Measurements from ENCODE around the gene CD300LD.
"Not testable (repeated sequence)": the region's sequence is repeated elsewhere in the genome, so short reads cannot be mapped to it uniquely, and the experiment has no call there.

Gene CD300LD

DNA sequence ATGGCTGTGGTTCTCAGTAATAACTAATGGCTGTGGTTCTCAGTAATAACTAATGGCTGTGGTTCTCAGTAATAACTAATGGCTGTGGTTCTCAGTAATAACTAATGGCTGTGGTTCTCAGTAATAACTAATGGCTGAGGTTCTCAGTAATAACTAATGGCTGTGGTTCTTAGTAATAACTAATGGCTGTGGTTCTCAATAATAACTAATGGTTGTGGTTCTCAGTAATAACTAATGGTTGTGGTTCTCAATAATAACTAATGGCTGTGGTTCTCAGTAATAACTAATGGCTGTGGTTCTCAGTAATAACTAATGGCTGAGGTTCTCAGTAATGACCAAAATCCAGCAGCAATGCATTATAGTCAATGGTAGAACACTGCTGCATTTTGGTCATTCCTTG is 18.4 kb downstream of the CD300LD start:
- not testable (repeated sequence) for FAIRE-seq; DNase-seq (ENCODE audit: low spot score)

DNA sequence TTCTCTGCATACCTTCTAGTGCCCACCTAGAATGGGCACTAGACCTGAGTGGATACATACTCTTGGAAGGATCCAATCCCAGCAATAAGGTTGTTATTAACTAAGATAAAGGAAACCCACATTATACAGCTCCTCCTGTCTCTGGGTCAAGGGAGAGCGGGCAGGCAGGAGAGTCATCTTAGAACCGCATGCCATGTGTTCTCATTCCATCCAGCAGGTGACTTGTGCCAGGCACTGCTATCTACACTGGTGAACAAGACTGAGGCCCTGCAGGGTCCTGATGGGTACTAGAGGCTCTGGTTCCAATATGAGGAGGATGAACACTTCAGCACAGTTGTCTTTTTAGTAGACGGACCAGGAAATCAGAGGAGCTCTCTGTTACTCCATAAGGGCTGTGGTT is 18.9 kb downstream of the CD300LD start:
- FAIRE-seq: no peak
- DNase-seq (ENCODE audit: low spot score): no peak

DNA sequence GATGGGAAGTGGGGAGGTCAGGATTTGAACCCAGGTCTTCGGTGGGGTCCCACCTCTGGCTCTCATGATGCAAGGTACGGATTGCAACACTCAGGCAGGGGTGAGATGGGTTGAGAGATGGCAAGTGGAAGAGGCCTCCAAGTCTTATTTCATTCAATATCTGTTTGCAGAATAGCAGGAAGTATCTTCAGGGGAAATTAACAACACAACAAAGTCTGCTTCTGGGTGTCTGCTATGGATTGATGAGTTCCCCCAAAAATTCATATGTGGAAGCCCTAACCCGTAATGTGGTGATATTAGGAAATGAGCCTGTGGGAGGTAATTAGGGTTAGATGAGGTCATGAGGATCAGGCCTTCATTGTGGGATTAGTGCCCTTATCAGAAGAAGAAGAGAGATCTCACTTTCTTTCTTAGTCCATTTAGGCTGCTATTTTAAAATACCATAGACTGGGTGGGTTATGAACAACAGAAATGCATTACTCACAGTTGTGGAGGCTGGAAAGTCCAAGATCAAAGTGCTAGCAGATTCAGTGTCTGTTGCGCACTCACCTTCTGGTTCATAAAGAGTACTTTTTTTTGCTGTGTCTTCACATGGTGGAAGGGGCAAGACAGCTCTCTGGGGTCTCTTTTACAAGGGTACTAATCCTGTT is 20.3 kb downstream of the CD300LD start:
- FAIRE-seq: no peak
- no peak for DNase-seq (ENCODE audit: low spot score)

DNA sequence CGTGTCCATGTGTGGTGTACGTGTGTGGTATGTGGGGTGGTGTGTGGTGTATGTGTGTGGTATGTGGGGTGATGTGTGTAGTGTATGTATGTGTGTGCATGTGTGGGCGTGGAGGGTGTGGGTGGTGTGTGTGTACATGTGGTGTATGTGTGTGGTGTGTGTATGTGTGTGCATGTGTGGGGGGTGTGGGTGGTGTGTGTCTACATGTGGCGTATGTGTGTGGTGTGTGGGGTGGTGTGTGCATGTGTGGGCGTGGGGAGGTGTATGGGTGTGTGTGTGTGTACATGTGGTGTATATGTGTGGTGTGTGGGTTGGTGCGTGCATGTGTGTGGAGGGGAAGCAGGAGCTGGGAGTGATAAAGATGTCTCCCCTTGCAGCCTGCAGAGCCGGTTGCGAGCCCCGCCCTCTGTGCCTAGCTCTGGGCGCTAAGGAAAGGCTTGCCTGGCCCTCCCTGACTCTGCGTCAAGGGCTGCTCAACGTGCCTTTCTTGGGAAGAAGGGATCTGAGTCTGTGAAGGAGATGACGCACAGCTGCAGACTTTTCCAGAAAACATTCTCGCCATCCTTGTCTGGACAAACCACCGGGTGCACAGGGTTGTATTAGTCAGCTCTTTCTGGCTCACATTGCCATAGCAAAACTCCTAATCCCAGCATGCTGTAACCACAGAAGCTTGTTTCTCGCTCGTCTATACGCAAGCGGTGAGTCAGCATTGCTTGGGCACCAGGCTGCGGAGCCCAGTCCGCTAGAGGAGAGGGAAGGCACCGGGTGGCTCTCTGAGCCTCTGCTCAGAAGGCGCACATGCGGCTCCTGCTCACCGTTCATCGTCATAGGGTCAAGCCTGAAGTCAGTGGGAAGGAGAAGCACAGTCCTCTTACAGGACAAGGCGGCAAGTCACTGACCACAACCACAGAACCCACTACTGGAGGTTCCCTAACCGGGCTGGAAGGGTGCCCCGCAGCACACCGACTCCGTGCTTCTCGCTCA is 22.8 kb downstream of the CD300LD start:
- peak; percentile 94 for FAIRE-seq
- DNase-seq (ENCODE audit: low spot score): peak; percentile 95

DNA sequence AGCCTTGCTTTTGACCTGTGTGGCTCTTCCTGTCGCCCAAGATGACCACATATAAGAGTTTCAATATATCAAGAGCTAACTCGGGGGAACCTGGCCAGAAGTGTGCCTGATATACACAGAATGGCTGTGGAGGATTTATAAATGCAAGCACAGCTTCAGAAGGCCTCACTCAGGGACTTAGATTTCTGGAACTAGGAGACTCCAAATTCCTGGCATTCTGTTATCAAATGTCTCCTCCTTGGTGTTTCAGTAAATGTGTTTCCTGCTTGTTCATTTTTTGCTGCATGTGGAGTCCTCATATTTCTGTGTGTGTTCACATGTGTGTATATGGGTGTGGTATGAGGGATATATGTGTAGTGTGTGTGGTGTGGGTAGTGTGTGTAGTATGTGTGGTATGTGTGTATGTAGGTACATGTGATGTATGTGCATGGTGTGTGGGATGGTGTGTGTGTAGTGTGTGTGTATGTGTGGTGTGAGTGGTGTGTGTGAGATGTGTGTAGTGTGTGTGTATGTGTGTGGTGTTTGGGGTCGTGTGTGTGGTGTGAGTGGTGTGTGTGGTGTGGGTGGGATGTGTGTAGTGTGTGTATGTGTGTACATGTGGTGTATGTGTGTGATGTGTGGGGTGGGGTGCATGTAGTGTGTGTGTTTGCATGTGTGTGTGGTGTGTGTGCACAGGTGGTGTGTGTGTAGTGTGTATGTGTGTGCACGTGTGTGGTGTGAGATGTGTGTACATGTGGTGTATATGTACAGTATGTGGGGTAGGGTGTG is 23.8 kb downstream of the CD300LD start:
- FAIRE-seq (no peak), DNase-seq (ENCODE audit: low spot score) (no peak)

DNA sequence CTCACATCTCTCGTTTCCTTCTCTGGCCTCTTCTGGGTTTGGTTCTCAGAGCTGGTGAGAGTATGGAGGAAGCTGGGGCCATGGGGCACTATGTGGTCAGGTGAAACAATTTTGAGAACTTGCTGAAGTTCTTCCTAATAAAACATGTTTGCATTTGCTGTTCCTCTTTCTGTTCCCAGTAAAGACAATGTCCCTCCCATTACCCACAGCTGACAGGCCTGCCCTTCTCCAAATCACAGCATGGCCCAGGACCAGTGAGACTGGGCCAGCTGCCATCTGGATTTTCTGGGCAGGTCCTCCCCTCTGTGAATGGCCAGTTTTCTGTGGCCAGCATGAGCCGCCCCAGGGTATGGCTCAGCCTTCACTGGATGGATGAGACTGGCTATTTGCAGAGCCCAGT is 24.7 kb downstream of the CD300LD start, which contains the start of gene CD300H:
Gene CD300H, minus strand, starts transcription at position 113 of the 400 bp plus-strand sequence.
- DNase-seq (ENCODE audit: low spot score) (no peak), FAIRE-seq (no peak)

DNA sequence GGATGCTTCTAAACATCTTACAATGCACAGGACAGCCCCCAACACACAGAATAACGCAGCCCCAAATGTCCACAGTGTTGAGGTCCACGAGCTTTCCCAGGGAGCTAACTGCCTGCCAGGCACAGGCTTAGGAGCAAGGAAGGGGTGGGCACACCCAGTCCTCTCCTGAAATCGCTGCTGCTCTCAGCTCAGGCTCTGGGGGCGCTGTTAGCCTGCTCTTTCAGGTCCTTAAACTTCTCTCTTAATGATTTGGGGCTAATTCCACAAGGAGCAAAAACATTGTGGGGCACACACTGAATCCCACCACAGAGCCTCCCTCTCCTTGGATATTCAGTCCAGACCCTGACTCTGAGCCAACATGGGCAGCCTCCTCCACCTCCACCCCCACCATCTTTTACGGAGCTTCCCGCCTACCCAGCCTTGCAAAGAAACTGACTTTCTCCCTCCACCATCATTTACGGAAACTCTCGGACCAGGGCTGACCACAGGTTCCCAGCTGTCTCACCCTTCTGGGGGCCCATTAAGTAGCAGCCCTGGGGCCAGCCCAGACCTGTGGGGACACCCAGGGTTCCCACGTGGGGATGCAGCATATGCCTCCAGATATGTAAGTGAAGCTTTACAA is 25.8 kb downstream of the CD300LD start:
- FAIRE-seq: no peak
- no peak for DNase-seq (ENCODE audit: low spot score)

DNA sequence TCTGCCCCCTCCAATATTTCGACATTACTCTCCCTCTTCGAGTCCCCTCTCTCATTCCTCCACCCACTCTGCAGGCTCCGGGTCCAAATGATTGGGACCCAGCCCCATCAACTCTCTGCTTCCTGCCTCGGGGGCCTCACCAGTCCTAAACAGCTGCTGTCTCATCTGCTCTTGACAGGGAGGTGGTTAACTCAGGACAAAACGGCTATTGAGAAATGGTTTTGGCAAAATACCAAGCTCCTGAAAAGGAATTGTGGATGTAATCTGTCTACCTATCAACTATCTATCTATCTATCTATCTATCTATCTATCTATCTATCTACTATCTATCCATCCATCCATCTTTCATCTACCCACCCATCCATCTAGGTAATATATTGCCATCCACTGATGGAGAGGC is 27.0 kb downstream of the CD300LD start:
- FAIRE-seq (no peak), DNase-seq (ENCODE audit: low spot score) (no peak)

DNA sequence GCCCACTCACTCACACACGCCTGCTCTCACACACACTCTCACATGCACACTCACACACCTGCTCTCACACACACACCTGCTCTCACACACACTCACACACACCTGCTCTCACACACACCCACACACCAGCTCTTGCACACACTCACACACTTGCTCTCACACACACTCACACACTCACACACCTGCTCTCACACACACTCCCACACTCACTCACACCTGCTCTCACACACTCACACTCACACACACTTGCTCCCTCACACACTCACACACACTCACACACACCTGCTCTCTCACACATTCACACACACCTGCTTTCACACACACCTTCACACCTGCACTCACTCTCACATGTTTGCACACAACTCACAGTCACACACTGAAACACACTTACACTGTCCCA is 28.7 kb downstream of the CD300LD start:
- FAIRE-seq (no peak), DNase-seq (ENCODE audit: low spot score) (no peak)

DNA sequence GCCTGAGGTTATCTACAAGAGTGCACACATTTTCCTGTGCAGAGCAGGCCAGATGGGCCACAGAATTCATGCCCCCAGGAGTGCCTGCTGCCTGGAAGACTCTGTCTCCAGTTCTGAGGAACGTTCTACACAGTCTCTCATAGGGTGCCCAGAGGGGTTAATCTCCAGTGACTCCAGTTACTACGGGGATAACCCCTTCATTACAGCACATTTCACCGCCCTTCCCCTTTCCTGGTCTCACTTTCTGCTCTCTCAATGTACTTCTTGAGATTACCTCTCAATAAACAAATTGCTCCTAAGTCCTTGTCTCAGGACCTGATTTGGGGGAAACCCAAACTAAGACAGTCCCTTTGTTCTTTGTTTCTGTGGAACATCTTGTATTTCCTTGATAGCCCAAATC is 30.5 kb downstream of the CD300LD start:
- no peak for DNase-seq (ENCODE audit: low spot score)
- FAIRE-seq: no peak

DNA sequence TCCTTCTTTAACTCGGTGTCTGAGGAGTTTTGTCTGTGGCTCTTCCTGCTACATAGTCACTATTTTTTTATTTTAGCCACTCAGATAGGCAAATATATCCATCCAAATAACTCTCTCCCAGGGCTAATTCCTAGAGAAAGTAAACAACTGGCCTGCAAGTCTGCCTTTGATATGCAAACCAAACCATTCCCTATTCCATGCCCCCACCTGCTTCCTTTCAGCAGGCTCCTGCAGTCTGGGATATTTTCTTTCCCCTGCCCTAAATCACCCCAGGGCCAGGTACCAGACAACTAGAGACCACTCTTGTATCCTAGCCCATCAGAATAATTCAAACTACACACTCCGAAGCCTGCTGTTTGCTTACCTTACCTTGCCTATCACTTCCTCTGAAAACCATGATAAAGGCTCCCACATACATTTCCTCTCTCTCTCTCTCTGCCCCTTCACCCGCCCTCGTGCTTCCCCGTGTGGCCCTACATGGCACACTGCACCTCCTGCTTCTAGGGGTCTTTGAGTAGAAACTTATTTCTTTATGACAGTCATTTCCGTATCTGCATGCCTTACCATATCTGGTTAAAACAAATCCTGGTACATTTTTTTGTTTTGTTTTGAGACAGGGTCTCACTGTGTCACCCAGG is 33.1 kb downstream of the CD300LD start:
- FAIRE-seq (no peak), DNase-seq (ENCODE audit: low spot score) (no peak)

DNA sequence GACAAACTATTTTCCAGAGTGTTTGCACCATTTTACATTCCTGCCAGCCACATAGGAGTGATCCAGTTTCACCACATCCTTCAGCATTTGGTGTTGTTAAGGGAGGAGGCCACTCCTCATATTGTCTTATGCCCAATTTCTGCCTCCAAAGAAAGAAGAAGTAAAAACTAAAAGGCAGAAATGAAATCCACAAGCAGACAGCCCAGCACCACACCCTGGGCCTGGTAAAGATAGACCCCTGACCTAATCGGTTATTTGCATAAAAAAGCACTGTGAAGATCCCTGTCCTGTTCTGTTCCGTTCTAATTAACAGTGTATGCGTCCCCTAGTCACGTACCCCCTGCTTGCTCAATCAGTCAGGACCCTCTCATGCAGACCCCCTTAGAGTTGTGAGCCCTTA is 33.7 kb downstream of the CD300LD start:
- not testable (repeated sequence) for FAIRE-seq; DNase-seq (ENCODE audit: low spot score)

DNA sequence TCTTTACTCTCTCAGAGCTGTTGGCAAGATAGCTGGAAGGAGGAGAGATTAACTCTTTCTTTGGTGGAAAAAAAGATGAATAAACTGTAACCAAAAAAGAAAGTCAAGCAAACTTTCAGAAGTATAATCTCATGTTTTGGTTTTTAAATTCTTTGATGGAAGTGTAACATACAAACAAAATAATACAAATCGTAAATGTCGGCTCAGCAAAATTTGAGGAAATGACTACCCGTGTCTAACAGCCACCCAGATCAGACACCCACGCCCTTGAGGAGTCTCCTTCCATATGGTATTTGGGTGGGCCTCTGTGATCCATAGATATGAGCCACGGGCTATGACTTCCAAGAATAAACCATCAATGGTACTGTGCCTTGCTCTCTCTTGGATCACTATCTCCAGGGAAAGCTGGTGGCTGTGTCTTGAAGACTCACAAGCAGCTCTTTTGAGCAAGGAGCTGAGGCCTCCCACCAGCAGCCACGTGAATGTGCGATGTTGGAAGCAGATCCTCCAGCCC is 36.6 kb downstream of the CD300LD start:
- no peak for FAIRE-seq
- no peak for DNase-seq (ENCODE audit: low spot score)

DNA sequence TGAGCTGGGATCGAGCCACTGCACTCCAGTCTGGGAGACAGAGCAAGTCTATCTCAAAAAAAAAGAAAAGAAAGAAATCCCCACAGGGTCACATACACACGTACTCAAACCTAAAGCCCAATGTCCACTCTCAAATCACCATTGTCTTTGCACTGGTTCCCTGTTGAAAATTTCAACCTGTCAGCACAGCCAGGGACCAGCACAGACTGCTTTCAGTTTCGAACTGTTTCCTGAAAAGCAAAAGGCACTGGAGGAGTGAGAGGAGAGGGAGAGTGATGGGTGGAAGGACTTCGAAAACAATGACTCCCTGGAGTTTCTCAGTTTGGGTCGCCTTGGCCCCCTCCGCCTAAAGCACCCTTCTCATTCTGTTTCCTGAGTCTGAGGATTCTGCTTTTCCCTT is 37.2 kb downstream of the CD300LD start:
- DNase-seq (ENCODE audit: low spot score): no peak
- no peak for FAIRE-seq

DNA sequence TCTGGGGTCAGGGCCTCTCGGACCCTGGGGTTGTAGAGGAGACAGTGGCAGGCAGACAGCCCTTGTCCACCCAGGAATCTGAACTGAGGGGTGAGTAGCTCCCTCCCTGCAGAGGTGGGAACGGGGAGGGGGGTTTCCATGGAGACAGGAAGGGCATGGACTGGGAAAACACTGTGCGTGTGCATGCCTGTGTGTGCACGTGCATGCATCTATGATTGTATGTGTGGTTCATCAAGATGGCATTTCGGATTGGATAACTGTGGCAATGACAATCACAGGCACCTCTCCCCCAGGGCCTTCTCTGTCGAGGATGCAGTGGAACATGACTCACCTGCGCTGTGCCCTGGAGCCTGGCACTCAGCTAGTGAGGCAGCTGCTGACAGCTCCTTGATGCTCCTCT is 40.0 kb downstream of the CD300LD start:
- no peak for DNase-seq (ENCODE audit: low spot score)
- FAIRE-seq: no peak

DNA sequence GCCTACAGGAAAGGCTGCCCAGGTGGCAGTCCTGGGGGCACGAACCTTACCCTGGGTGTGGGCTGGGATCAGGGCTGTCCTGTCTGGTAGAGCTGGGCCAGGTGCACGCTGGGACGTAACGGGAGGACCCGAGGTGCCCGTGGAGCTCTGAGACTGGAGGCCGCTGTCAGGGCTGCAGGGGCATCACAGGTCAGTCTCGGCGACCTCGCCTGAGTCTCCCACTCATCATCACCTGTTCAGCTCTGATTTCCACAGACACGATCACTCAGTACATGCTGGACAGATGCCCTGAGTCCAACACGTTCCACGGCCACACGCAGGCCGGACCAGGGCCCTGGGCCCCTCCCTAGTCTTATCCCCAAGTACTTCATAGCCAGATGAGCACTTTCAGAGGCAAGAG is 41.5 kb downstream of the CD300LD start:
- FAIRE-seq: no peak
- no peak for DNase-seq (ENCODE audit: low spot score)

DNA sequence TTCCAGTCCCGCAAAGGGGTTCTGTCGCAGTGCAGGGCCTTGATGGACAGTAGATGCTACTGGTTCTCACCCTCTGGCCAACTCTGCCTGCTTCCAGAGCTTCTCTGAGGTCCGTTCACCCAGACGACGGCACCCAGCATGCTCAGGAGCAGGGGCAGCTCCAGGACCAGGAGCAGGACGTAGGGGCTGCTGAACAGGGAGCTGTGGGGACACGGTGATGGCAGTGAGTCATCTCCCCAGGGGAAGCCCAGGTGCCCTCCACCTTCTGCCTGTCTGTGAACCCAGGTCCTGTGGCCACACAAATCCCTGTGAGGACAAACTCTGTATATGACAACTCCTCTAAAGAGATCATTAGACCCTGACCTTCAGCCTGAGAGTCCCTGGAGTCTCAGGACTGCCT is 42.7 kb downstream of the CD300LD start:
- no peak for DNase-seq (ENCODE audit: low spot score)
- FAIRE-seq: no peak

DNA sequence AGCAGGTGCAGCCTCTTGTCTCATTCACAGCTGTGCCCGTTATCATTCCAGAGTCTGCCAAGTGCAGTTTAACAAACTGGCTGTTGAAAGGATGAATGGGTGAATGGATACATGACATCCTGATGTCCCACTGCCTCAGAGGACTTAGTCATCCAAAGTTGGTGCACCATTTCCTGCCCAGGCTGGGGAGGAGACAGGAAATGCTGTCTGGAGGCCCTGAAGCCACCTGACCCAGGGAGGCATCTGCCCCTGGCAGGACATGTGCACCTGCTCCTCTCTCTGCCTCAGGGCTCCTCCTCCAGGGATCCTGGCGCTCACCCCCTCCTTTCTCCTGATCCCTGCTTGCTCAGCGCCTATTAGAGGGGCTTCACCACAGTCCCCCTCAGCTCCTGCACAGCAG is 44.3 kb downstream of the CD300LD start:
- DNase-seq (ENCODE audit: low spot score) (no peak), FAIRE-seq (no peak)

DNA sequence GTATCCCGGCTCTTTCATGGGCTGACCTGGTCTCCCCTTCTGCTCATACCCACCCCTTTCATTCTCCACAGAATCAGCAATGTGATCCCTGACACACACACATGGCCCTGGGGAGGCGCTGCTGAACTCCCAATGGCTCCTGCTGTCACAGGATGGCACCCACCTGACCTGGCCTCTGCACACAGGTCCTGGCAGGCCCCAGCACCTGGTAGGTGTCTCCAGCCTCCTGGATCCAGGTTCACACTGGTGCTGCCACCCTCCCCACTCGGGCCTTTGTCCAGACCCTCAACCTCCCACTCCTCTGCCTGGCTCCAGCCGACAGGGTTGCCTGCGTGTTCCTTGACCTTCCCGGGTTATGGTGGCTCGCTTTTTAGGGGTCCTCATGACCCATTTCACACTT is 44.8 kb downstream of the CD300LD start:
- FAIRE-seq (no peak), DNase-seq (ENCODE audit: low spot score) (no peak)

DNA sequence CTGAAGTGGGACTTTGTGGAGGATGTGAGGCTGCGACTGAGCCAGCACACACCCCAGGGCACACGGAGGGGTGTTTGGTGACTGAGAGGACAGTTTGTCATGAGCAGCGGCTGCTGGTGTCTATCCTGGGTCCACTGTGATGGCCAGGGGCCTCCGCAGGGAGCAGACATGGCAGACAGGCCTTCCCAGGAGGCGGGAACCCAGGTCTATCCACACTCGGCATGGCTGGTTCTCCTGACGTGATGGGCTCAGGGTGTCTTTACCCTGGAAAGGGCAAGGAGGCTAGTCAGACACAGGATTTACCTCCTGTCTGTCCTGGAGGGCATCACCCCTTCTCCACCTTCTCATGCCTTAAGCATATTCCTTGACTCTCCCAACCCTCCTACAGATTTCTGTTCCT is 45.5 kb downstream of the CD300LD start:
- DNase-seq (ENCODE audit: low spot score) (no peak), FAIRE-seq (no peak)

DNA sequence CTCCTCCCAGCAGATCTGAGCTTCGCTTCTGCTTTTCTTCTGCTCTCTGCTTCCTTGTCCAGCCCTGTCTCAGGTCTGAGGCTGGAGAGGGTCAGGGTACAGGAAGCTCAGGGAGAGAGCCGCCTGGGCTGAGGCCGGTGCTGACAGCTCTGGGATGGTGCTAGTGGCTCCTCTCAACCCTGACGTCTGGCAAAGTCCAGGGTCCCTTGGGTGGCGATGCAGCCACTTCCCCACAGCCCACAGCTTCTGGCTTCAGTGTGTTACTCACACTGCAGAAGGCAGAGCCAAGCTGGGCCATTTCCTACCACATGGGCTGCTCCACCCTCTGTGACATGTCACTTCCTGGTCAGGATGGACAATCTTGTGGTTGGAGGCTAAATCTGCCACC is 46.2 kb downstream of the CD300LD start, which contains the start of gene CD300C:
Gene CD300C, minus strand, starts transcription at position 273 of the 388 bp plus-strand sequence. CDS start 333 bp downstream, outside the sequence.
- FAIRE-seq (no peak), DNase-seq (ENCODE audit: low spot score) (no peak)
